Loucy (cell line): ENCODE data around the gene NOBOX.

Source experiments
- H2AFZ ChIP-seq: fragments of 200-600 bp; sonication (generic); 2 replicates; pipeline ENCODE4 v1.6.0; 2016; ENCODE audit warnings: antibody characterized with exemption, mild to moderate bottlenecking, low read length, moderate library complexity
- H3F3A ChIP-seq: fragments of 200-600 bp; 2 replicates; pipeline ENCODE4 v1.6.0; 2016; ENCODE audit warnings: antibody characterized with exemption, low read depth, mild to moderate bottlenecking
- H3K27me3 ChIP-seq: fragments of 200-600 bp; sonication (generic); 2 replicates; pipeline ENCODE4 v1.6.1; 2014; ENCODE audit warnings: low read length, mild to moderate bottlenecking; ENCODE audit not compliant: insufficient read depth, poor library complexity, severe bottlenecking
- H3K36me3 ChIP-seq: fragments of 200-600 bp; sonication (generic); 2 replicates; pipeline ENCODE4 v1.6.1; 2016; ENCODE audit warnings: low read length; ENCODE audit not compliant: insufficient read depth
- H3K4me1 ChIP-seq: fragments of 200-600 bp; sonication (generic); 2 replicates; pipeline ENCODE4 v1.5.1; 2014; ENCODE audit warnings: low read length, mild to moderate bottlenecking; ENCODE audit not compliant: insufficient read depth, poor library complexity, severe bottlenecking
- H3K4me2 ChIP-seq: fragments of 200-600 bp; sonication (generic); 2 replicates; pipeline ENCODE4 v1.6.0; 2014; ENCODE audit warnings: antibody characterized with exemption, low read length, low read depth, mild to moderate bottlenecking; ENCODE audit not compliant: poor library complexity, severe bottlenecking
- H3K4me3 ChIP-seq: fragments of 200-600 bp; sonication (generic); 2 replicates; pipeline ENCODE4 v1.5.1; 2014; ENCODE audit warnings: low read length, mild to moderate bottlenecking, mixed read lengths; ENCODE audit not compliant: poor library complexity, severe bottlenecking
- H3K79me2 ChIP-seq: fragments of 200-600 bp; sonication (generic); 2 replicates; pipeline ENCODE4 v1.6.1; 2014; ENCODE audit warnings: low read length; ENCODE audit not compliant: insufficient read depth
- H3K9ac ChIP-seq: fragments of 200-600 bp; sonication (generic); 2 replicates; pipeline ENCODE4 v1.6.0; 2014; ENCODE audit warnings: mild to moderate bottlenecking, low read depth, low read length, moderate library complexity; ENCODE audit not compliant: poor library complexity, severe bottlenecking
- H3K9me2 ChIP-seq: fragments of 200-600 bp; sonication (generic); replicated peaks from 2 replicates; pipeline ENCODE4 v1.6.1; 2016; ENCODE audit warnings: low read depth, low read length, mixed read lengths
- H3K9me3 ChIP-seq: fragments of 200-600 bp; sonication (generic); 2 replicates; pipeline ENCODE4 v1.6.1; 2014; ENCODE audit warnings: mild to moderate bottlenecking, antibody characterized with exemption, low read length, low read depth; ENCODE audit not compliant: insufficient read depth
- H4K20me1 ChIP-seq: fragments of 200-600 bp; sonication (generic); 2 replicates; pipeline ENCODE4 v1.6.0; 2014; ENCODE audit warnings: antibody characterized with exemption, low read length, mild to moderate bottlenecking; ENCODE audit not compliant: insufficient read depth, poor library complexity, severe bottlenecking
- EZH2phosphoT487 ChIP-seq: fragments of 200-600 bp; IDR thresholded peaks from 2 replicates; pipeline ENCODE4 v1.6.1; 2018; ENCODE audit warnings: antibody characterized with exemption, mild to moderate bottlenecking, moderate library complexity, borderline replicate concordance
- TF ChIP-seq, protein P1 (sequence below): fragments of 200-600 bp; sonication (generic); conservative IDR thresholded peaks from 2 replicates; pipeline ENCODE4 v1.5.1; 2014; ENCODE audit warnings: mild to moderate bottlenecking, antibody characterized with exemption, low read length

Gene NOBOX

DNA sequence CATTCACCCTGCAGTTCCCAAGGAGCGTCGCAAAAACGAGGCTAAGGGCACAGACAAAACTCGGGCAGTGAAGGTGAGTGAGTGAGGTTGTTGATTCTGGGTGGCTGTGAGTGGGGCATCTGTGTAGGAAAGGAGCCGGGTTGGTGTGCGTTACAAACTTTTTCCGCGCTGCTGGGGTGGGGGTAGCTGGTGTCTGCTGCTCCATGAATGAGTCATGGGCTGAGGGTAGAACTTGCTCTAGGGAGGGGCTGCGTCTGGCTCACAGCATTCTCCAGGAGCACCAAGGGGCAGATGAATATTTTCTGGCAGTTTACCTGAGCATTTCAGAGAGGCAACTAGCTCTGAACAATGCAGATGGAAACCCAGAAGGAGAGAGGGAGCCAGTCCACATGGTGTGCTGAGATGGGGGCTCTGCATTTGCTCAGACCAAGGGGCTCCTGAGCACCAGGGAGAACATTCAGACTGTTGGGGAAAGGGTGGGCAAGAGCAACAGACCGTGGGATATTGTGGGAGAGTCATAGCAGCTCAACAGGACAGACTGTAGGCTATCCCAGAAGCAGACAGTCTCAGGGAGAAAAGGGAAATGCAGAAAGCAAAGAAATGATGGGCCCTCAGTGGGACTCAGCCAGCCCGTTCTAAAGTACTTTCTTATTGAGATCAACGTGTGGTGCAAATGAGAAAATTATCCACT is 18.8 kb downstream of the NOBOX start:
- H3F3A ChIP-seq = no peaks in the 10 kb centered on the region
- H3K27me3 ChIP-seq = no peaks in the 10 kb centered on the region
- no peak overlapping the region for H2AFZ ChIP-seq
- H3K79me2 ChIP-seq = no peaks in the 10 kb centered on the region
- no peaks in the 10 kb centered on the region for H4K20me1 ChIP-seq
- no peak overlapping the region for H3K4me2 ChIP-seq
- no peaks in the 10 kb centered on the region for H3K36me3 ChIP-seq
- no peak overlapping the region for H3K4me3 ChIP-seq
- no peaks in the 10 kb centered on the region for H3K4me1 ChIP-seq
- H3K9me3 ChIP-seq = no peaks in the 10 kb centered on the region
- no peak for TF ChIP-seq EZH2phosphoT487
- TF ChIP-seq, protein P1, sequence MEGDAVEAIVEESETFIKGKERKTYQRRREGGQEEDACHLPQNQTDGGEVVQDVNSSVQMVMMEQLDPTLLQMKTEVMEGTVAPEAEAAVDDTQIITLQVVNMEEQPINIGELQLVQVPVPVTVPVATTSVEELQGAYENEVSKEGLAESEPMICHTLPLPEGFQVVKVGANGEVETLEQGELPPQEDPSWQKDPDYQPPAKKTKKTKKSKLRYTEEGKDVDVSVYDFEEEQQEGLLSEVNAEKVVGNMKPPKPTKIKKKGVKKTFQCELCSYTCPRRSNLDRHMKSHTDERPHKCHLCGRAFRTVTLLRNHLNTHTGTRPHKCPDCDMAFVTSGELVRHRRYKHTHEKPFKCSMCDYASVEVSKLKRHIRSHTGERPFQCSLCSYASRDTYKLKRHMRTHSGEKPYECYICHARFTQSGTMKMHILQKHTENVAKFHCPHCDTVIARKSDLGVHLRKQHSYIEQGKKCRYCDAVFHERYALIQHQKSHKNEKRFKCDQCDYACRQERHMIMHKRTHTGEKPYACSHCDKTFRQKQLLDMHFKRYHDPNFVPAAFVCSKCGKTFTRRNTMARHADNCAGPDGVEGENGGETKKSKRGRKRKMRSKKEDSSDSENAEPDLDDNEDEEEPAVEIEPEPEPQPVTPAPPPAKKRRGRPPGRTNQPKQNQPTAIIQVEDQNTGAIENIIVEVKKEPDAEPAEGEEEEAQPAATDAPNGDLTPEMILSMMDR = no peak
- H3K9me2 ChIP-seq = no peaks in the 10 kb centered on the region
- H3K9ac ChIP-seq = no peak overlapping the region

DNA sequence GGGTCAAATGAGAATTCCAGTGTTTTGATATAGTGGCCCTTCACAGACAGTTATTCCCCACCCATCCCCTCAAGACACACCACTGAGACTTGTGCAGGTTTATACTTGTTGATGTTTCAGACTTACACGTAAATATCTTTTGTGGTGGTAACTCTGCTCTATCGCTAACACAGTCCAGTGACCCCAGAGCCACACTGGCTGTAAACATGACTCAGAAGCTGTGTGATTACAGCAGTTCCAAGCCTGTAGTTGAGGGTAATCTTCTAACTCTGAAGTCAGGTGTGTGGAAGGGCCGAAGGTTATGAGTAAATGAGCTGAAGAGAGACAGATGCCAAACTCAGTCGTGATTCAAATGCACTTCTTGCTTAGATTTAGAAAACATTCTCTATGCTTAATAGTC is 19.4 kb downstream of the NOBOX start:
- Histone ChIP-seq H3K4me1 (no peaks in the 10 kb centered on the region), H3K9ac (no peak overlapping the region), H2AFZ (no peak overlapping the region), H4K20me1 (no peaks in the 10 kb centered on the region), H3K9me3 (no peaks in the 10 kb centered on the region), H3K79me2 (no peaks in the 10 kb centered on the region), H3K4me3 (no peak overlapping the region), H3F3A (no peaks in the 10 kb centered on the region), H3K27me3 (no peaks in the 10 kb centered on the region), H3K36me3 (no peaks in the 10 kb centered on the region), H3K4me2 (no peak overlapping the region), H3K9me2 (no peaks in the 10 kb centered on the region)
- TF ChIP-seq, protein P1 = no peak
- TF ChIP-seq EZH2phosphoT487 = no peak

DNA sequence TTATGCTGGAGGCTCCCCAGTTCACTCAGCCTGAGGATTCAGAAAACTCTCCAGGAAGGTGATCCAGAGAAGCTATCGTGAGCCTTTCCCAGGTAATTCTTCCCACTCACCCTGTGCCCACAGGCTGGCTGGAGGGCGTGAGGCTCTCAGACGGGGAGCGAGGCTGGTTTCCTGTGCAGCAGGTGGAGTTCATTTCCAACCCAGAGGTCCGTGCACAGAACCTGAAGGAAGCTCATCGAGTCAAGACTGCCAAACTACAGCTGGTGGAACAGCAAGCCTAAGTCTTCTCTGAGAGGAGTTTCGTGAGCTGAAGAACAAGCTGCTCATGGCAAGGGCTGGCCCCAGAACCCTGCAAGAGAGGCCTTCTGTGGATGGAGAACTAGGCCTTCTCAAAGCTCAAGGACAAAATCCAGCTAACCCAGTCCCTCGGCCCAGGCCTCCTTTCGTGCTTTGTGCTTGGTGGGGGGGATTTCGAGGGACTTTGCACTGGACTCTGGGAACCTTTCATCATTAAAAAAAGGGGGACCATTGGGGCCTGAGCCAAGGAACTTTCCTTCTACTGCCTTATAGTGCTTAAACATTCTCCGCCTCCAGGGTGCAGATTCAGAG is 23.6 kb downstream of the NOBOX start:
- no peaks in the 10 kb centered on the region for H4K20me1 ChIP-seq
- no peaks in the 10 kb centered on the region for H3K9me2 ChIP-seq
- H2AFZ ChIP-seq = no peak overlapping the region
- no peaks in the 10 kb centered on the region for H3K9me3 ChIP-seq
- TF ChIP-seq, protein P1 = no peak
- no peak for TF ChIP-seq EZH2phosphoT487
- H3K9ac ChIP-seq = no peak overlapping the region
- H3K4me3 ChIP-seq = no peak overlapping the region
- no peaks in the 10 kb centered on the region for H3K79me2 ChIP-seq
- no peaks in the 10 kb centered on the region for H3K27me3 ChIP-seq
- no peaks in the 10 kb centered on the region for H3K4me1 ChIP-seq
- no peaks in the 10 kb centered on the region for H3K36me3 ChIP-seq
- H3K4me2 ChIP-seq = no peak overlapping the region
- no peaks in the 10 kb centered on the region for H3F3A ChIP-seq
